ENCODE data around the gene BPIFB1. TPM values are rescaled to one million over a fixed set of nuclear protein-coding genes. Genes with fewer than 3 reads are reported as not detected.

The BPIFB1 gene
- total and polyA plus RNA-seq, 2 of the 13 experiments (the other 11 are each of a cell fraction or from before 2014, with no cell fraction given), result 0.82 to 4.4 TPM

- in situ Hi-C loops (cut with HindIII; ENCODE audit: extremely low pct_ligation_motif_present, low pct_unique_long_range_greater_than_20kb), result no loop called here
- ChIA-PET CTCF (ENCODE audit: low intra/inter-chr PET ratio, low total read pairs) (no interaction called here), POLR2A (interaction anchor here (0.6 to 1.0 kb wide), 2 partner anchors 22 to 92 kb away, joined by 3 read pairs; partner anchors contain the start of gene SNTA1)
- no peaks in the 10 kb centered on the region for H3K9me3 ChIP-seq (ENCODE audit: low read length)
- peaks cover 10% of the 10 kb centered on the region for H3K4me1 ChIP-seq (ENCODE audit: insufficient read depth, low read length)
- FAIRE-seq (peak; percentile 51), DNase-seq (ENCODE audit: low spot score) (peak; percentile 64), ATAC-seq (peak; percentile 54)
- 50% methylated on average over 3 of the region's 3 CpGs for WGBS (ENCODE audit: low lambda C conversion rate)
- no peak overlapping the region for H3K9ac ChIP-seq (ENCODE audit: insufficient read depth, low read depth, low read length)
- no peak overlapping the region for H3K27ac ChIP-seq (ENCODE audit: extremely low read length, insufficient read depth, low read length)
- BruUV-seq (replicated peaks), result no TSS peak
- H2AFZ ChIP-seq (ENCODE audit: low read length), result no peak overlapping the region
- H3K79me2 ChIP-seq (ENCODE audit: insufficient read depth, low read length), result no peaks in the 10 kb centered on the region
- H3K36me3 ChIP-seq (replicated peaks in 1 of 2; ENCODE audit: control insufficient read depth in 1 of 2, insufficient read depth in 2 of 2, low read length in 2 of 2), result peaks cover 0 to 9% of the 10 kb centered on the region in 2 experiments; a peak in 2 of 5 replicates
- no peak overlapping the region for H3K4me3 ChIP-seq (replicated peaks in 1 of 3; ENCODE audit: insufficient read depth in 1 of 3, low read depth in 2 of 3, low read length in 3 of 3)
- H3K27me3 ChIP-seq (ENCODE audit: control insufficient read depth in 1 of 2, insufficient read depth in 2 of 2, low read length in 2 of 2), result no peaks in the 10 kb centered on the region
- H3K4me2 ChIP-seq (ENCODE audit: low read depth, low read length), result no peak overlapping the region
- intact Hi-C loops (cut with micrococcal nuclease; ENCODE audit: unreplicated experiment), result no loop called here
- H4K20me1 ChIP-seq (ENCODE audit: insufficient read depth, low read length), result no peaks in the 10 kb centered on the region
- TF ChIP-seq ATRX (CRISPR knock-in tag; IDR thresholded peaks at IDR 0.05; ENCODE audit: borderline replicate concordance), result no peak
- peak; percentile 42; the same call in 1 of the 2 replicates for TF ChIP-seq SOX5 (CRISPR knock-in tag; IDR thresholded peaks at IDR 0.05; ENCODE audit: borderline replicate concordance)
- TF ChIP-seq ZNF564 (CRISPR knock-in tag; IDR thresholded peaks at IDR 0.05), result no peak
- TF ChIP-seq TEAD3 (CRISPR knock-in tag; optimal IDR thresholded peaks at IDR 0.05; ENCODE audit: borderline replicate concordance), result peak; percentile 69
- TF ChIP-seq SCMH1 (CRISPR knock-in tag; IDR thresholded peaks at IDR 0.05; ENCODE audit: borderline replicate concordance), result no peak
- no peak for TF ChIP-seq CERS6 (CRISPR knock-in tag; IDR thresholded peaks at IDR 0.05)
- TF ChIP-seq ZNF737 (CRISPR knock-in tag; IDR thresholded peaks at IDR 0.05; ENCODE audit: borderline replicate concordance), result no peak
- TF ChIP-seq ZNF33A (CRISPR knock-in tag; IDR thresholded peaks at IDR 0.05; ENCODE audit: borderline replicate concordance), result no peak
- TF ChIP-seq SP4 (CRISPR knock-in tag; IDR thresholded peaks at IDR 0.05), result no peak
- no peak for TF ChIP-seq TMF1 (CRISPR knock-in tag; IDR thresholded peaks at IDR 0.05; ENCODE audit: low read depth)
- 0 out of 2 replicates have a peak, but pooled peaks have one; percentile 7 for TF ChIP-seq NFKB2 (CRISPR knock-in tag; IDR thresholded peaks at IDR 0.05; ENCODE audit: borderline replicate concordance)
- no peak for TF ChIP-seq DZIP1 (CRISPR knock-in tag; IDR thresholded peaks at IDR 0.05)
- no peak for TF ChIP-seq JDP2 (CRISPR knock-in tag; IDR thresholded peaks at IDR 0.05; ENCODE audit: borderline replicate concordance)
- no peak for TF ChIP-seq SOX6 (IDR thresholded peaks at IDR 0.05)
- TF ChIP-seq SOX6 (CRISPR knock-in tag; IDR thresholded peaks at IDR 0.05), result 0 out of 2 replicates have a peak, but pooled peaks have one; percentile 14
Observed at GRCh38 chr20:33351696-33352095, 68.7 kb downstream of the BPIFB1 start.

Measured in HepG2 (cell line).